Muscle of arm (tissue), 12 donors: ENCODE results near the gene LTBP2. TPM values are rescaled to one million over a fixed set of nuclear protein-coding genes. Genes with fewer than 3 reads are reported as not detected.

Source experiments
- DNase-seq: peaks from one replicate; pipeline ENCODE4 v3.0.0-alpha.2; 2013
- polyA plus RNA-seq, 12 donors: library from polyadenylated mRNA; unstranded; fragments of 120-200 nt; gene quantifications; one replicate each; pipeline ENCODE4 v1.2.1, GENCODE V29; 2013; ENCODE audit not compliant: insufficient read length in 12 of 12

Gene LTBP2
- polyA plus RNA-seq, 12 donors = 6.2 to 15.2 (median 8.1) TPM; not detected in 1

- no peak for DNase-seq
Measured at GRCh38 chr14:74509587-74510222, 102.3 kb downstream of the LTBP2 start.

DNA sequence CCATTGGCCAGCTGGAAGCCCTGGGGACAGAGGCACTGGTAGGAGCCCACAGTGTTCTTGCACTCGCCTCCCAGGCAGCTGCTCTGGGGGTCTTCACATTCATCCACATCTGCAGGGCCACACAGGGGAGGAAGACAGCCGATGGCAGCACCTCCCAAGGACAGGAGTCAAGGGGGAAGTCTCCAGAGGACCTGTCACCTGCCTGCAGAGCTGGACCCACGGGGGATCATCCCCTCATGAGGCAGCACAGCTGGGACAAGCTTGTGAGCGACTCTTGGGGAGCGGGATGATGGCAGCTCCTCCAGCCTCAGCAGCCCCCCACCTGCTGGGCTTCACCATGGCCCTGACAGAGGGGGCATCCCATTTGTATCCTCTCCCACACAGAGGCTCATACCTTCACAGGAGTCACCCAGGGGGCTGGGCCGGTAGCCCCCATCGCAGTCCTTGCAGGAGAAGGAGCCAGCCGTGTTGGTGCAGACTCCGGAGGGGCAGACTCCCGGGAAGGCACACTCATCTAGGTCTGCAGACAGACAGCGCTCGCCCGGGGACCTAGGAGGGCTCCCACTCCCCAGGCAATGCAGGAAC, 103.1 kb downstream of the LTBP2 start:
- DNase-seq = no peak

DNA sequence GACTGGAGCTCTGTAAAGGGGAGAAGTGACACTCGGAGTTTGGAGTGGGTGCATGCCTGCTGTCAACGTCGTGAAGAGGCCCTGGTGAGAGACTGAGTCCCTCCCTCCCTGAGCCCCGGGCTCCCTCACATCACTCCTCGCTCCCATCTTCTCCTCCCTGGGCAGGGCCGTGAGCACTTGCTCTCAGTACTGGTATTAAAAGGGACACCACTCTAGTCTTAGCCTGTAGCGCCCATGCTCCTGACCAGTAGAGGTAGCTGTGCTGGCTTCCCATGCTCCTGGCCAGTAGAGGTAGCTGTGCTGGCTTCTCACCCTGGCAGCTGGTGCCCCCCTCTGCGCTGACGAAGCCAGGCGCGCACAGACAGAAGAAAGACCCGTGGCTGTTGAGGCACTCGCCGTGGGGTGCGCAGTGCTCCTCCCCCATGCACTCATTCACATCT, 103.7 kb downstream of the LTBP2 start:
- DNase-seq = no peak

DNA sequence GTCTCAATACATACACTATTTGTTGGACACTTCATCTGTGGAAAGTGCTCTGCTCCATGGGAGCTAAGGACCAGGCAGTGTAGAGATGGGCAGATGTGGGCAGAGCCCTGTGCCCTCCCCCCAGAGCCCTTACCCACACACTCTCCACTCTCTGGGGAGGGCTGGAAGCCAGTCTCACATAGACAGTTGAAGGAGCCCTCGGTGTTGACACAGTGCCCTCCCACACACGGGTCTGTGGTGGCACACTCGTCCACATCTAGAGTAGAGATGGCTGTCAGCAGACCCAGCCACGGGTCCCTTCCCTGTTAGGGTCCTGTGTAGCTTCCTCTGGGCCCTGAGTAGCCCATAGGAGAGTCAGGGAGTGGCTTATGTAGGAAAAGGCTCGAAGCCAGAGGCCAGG, 104.2 kb downstream of the LTBP2 start:
- DNase-seq = no peak

DNA sequence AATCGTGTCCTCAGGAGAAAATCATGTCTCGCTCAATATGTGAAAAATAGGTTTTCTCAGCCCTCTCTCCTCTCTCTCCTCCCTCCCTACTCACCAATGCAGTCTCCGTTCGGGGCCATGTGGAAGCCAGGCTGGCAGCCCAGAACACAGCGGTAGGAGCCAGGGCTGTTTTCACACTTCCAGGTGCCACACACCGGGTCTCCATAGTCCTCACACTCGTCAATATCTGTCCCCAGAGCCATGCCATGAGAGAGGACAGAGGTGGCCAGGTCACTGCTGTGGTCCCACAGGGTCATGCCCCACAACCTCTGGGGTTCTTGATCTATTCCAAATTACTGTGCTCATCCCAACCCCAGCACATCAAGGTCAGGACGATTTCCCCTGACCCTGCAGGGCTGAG, 105.0 kb downstream of the LTBP2 start:
- no peak for DNase-seq

DNA sequence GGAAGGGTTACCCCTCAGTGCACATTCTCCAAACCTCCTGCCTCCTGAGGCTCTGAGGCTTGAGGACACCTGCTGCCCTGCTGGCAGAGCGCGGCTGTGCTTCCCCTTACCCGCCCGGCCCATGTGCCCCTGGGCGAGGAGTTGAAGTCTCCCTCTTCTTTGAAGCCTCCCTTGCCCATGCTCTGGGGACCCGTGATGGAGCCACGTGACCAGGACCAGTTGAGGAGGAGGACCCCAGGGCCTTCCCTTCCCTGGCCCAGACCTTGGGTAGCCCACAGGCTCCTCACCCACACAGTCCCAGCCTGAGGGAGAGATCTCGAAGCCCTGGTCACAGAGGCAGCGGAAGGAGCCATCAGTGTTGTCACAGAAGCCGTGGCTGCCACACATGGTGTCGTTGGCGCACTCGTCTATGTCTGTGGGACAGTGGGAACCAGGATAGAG, 105.6 kb downstream of the LTBP2 start:
- no peak for DNase-seq

DNA sequence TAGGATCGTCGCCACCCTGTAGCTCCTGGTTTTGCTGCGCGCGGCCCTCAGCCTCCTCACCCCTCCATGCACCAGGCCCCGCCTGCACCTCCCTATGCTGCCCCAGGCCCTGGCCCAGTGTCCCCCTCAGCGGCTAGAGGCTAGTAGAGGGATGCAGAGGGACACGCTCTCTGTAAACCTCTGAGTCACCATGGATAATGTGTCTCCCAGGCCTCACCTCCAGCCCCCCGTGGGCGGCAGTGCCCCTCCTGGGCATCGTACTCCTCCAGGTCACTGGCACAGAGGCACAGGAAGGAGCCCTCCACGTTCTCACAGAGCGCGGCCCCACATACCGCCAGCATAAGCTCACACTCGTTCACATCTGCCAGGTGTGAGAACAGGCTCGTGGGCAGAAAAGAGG, 106.2 kb downstream of the LTBP2 start:
- DNase-seq = no peak

- DNase-seq = no peak
Measured at GRCh38 chr14:74504874-74505720, 106.9 kb downstream of the LTBP2 start.

- DNase-seq = no peak
Measured at GRCh38 chr14:74504412-74504811, 107.6 kb downstream of the LTBP2 start.

- DNase-seq = no peak
Measured at GRCh38 chr14:74503938-74504335, 108.1 kb downstream of the LTBP2 start.

- no peak for DNase-seq
Measured at GRCh38 chr14:74503291-74503937, 108.6 kb downstream of the LTBP2 start.

DNA sequence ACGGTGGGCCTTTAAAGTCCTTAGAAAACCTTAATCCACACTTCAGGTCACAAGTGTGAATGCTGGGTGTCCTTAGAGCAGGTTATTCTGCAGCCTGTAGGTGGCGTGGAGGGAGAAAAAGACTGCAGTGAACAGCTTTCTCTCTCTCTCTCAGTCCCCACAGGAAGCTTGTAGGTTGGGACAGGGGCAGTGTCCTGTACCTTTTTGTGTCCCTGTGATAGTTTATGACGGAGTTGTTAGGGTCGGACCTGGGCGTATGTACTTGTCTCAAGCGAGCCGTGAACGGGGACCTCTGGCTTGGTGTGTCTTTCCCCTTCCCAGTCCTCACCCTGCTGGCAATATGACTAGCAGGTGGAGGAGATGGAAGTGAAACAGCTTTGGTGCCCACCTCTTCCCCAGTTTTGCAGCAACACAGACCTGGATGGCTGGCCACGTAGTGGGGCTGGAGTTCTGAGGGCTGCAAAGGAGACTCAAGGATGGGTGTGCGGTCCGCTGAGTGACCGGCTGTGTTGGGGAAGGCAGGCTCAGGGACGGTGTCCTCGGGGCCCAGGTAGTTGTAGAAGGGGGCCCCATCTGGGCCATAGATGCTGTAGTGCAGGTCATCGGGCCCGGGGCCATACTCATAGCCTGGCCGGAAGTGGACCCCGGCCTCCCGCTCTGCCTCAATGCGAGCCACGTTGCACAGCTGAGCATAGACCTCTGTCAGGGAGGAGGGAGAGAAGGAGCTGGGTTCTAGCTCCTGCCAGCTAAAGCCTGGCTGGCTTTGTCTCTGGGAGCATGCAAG, 109.6 kb downstream of the LTBP2 start:
- DNase-seq = no peak

- no peak for DNase-seq
Measured at GRCh38 chr14:74501691-74502090, 110.3 kb downstream of the LTBP2 start.

DNA sequence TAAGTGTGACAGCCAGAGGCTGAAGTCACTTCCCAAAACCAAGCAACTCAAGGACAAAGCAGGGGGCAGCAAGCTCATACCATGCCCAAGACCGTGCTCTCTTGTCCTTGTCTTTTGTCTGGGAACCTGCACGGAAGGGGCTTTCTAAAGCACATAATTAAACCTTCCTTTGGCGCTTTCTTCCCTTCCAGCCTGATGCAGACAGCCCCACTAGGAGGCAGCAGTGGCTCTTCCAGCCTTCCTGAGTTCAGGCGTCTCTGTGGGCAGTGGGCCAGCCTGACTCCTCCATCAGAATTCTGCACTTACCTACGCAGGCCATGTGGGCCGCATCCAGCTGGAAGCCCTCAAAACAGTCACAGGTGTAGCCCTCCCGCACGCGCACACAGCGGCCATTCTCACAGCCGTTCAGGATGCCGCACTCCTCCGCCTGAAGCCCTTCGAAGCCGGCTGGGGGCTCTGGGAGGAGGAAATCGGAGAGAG, 110.9 kb downstream of the LTBP2 start:
- peak; percentile 84 for DNase-seq

DNA sequence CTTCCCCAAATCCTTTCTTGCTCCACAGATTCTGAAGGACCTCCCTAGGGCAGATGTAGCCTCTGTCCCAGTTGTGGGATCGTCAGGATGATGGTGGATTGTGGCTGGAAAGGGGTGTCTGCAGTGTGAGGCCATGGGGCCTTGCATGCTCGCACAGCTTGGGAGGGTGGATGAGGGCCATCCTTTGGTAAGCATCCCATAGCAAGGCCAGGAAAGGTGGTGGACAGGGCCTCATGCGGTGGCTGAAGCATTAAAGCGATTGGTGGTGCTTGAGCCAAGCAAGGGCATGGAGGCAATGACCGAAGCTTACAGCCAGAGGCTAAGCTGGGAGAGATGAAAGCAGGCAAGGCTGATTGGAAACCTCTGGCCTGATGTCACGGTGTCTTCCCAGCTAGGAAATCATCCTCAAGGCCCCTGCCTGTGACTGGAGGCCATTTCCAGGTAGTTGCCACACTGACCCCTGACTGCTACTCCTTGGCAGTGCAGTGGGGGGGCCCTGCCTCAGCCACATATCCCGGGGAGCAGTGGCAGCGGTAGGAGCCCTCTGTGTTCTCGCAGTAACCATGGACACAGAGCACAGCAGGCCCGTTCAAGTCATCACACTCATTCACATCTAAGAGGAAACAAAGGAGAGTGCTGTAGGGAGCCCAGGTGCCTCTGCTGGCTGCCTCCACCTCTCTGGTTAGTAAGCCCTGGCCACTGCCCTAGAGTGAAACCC, 111.5 kb downstream of the LTBP2 start:
- no peak for DNase-seq

GRCh38 chr14:74495356-74495755, 116.7 kb downstream of the LTBP2 start:
- DNase-seq = no peak

- DNase-seq = peak; percentile 97
Measured at GRCh38 chr14:74493343-74494261, 118.4 kb downstream of the LTBP2 start, which contains the start of gene ISCA2. Gene ISCA2, plus strand, starts transcription at chr14:74493765. Its CDS starts 10 bp downstream, at chr14:74493775.

DNA sequence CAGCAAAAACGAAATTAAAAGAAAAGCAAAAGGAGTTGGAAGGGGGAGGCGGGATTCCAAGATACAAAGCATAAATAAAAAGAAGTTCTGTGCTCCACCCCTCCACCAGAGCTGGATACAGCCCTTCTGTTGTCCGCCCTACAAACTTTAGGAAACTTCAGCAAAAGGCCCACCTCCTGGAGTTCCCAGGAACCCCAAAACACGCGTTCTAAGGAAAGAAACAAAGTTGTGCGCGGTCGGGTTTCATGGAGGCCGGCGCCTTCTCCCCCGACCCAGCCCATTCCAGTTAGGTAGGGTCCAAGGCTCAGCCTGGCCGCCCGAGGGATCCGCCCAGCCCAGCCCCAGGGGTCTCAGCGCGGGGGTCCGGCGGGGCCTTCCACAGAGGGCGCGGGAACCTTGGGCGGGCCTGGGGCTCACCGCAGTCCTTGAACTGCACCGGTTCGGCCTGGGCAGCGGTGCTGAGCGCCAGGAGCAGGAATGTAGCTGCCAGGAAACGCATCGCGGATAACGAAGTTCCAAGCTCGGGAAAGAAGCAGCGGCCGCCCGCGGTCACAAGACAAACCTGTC, 119.2 kb downstream of the LTBP2 start, which contains the start of gene NPC2:
Gene NPC2 (minus strand): TSS at position 530 of the 567 bp plus-strand sequence. CDS start 31 bp downstream, at position 499.
- DNase-seq = peak; percentile 19
